Thyroid gland (tissue), 4 donors: ENCODE results near the gene ITGBL1.

Experiments
- CTCF ChIP-seq, 6 experiments: fragments of 200-600 bp in 3 of 6; fragments of 450-650 bp in 3 of 6; sonication (generic) in 3 of 6; IDR thresholded peaks; one replicate each; pipeline ENCODE4 v1.5.1; 2016 to 2019; ENCODE audit warnings: antibody characterized with exemption in 6 of 6, mild to moderate bottlenecking in 2 of 6, inconsistent platforms in 1 of 6, moderate library complexity in 1 of 6
- POLR2A ChIP-seq, 2 donors: fragments of 450-650 bp; IDR thresholded peaks; one replicate each; pipeline ENCODE4 v1.6.1; 2017; ENCODE audit warnings: antibody characterized with exemption in 2 of 2, mild to moderate bottlenecking in 2 of 2, moderate library complexity in 1 of 2

DNA sequence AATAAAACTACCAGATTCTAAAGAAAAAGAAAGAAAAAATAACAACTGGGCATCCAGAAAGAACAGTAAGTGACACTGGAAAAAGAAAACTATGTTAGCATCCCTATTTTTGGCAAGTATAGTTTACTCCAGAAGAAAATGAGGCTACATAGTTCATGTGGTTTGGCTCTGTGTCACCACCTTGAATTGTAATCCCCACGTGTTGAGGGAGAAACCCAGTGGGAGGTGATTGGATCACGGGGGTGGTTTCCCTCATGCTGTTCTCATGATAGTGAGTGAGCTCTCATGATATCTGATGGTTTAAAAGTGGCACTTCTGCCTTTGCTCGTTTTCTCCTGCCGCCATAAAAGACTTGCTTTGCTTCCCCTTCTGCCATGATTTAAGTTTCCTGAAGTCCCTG, 76.9 kb downstream of the ITGBL1 start:
- TF ChIP-seq CTCF (IDR thresholded peaks at IDR 0.05) (no peak), POLR2A (IDR thresholded peaks at IDR 0.05) (no peak)
